AG20443 (cell line): ENCODE measurements around the gene HAPLN2.
A peak's percentile ranks its signal among the peaks of the same experiment; 100 is the strongest.

ENCODE experiments used
- DNase-seq: peaks from one replicate; pipeline ENCODE4 v3.0.0; 2012; ENCODE audit warnings: low spot score, mixed read lengths

HAPLN2 gene

GRCh38 chr1:156645056-156645455 is 25.8 kb downstream of the HAPLN2 start:
- no peak for DNase-seq

- DNase-seq: no peak
Observed at GRCh38 chr1:156645666-156646065, 26.5 kb downstream of the HAPLN2 start.

GRCh38 chr1:156646738-156647211 is 27.6 kb downstream of the HAPLN2 start:
- no peak for DNase-seq

- DNase-seq: no peak
Observed at GRCh38 chr1:156647351-156647750, 28.1 kb downstream of the HAPLN2 start.

- no peak for DNase-seq
Observed at GRCh38 chr1:156648496-156648895, 29.3 kb downstream of the HAPLN2 start.

GRCh38 chr1:156648951-156649350 is 29.7 kb downstream of the HAPLN2 start:
- no peak for DNase-seq

GRCh38 chr1:156652131-156652991 is 33.1 kb downstream of the HAPLN2 start:
- peak; percentile 53 for DNase-seq

GRCh38 chr1:156652992-156653355 is 33.8 kb downstream of the HAPLN2 start:
- no peak for DNase-seq

- no peak for DNase-seq
Observed at GRCh38 chr1:156654700-156655099, 35.5 kb downstream of the HAPLN2 start.

- DNase-seq: no peak
Observed at GRCh38 chr1:156655151-156655903, 36.1 kb downstream of the HAPLN2 start.

- no peak for DNase-seq
Observed at GRCh38 chr1:156655904-156656516, 36.8 kb downstream of the HAPLN2 start.

- DNase-seq: peak; percentile 92
Observed at GRCh38 chr1:156656806-156657740, 37.9 kb downstream of the HAPLN2 start.

GRCh38 chr1:156657741-156658319 is 38.6 kb downstream of the HAPLN2 start:
- no peak for DNase-seq

- DNase-seq: no peak
Observed at GRCh38 chr1:156658496-156658895, 39.3 kb downstream of the HAPLN2 start.

GRCh38 chr1:156658945-156659574 is 39.8 kb downstream of the HAPLN2 start:
- no peak for DNase-seq

- DNase-seq: no peak
Observed at GRCh38 chr1:156659661-156659987, 40.4 kb downstream of the HAPLN2 start.

- DNase-seq: peak; percentile 100
Observed at GRCh38 chr1:156659988-156660751, 41.0 kb downstream of the HAPLN2 start.

- DNase-seq: no peak
Observed at GRCh38 chr1:156660752-156661112, 41.5 kb downstream of the HAPLN2 start.

- no peak for DNase-seq
Observed at GRCh38 chr1:156662005-156662799, 43.0 kb downstream of the HAPLN2 start.

GRCh38 chr1:156662800-156663055 is 43.5 kb downstream of the HAPLN2 start:
- no peak for DNase-seq
